ENCODE data around the gene MOK. TPM values are rescaled to one million over a fixed set of nuclear protein-coding genes. Genes with fewer than 3 reads are reported as not detected.
"Not testable (repeated sequence)": the region's sequence is repeated elsewhere in the genome, so short reads cannot be mapped to it uniquely, and the experiment has no call there.

The MOK gene
- 1 to 10 TPM; 3.2 to 5.5 (median 4.4) TPM for total RNA-seq

GRCh38 chr14:102304611-102305506, at the start of gene MOK:
Gene MOK (minus strand): TSS chr14:102305164. CDS start chr14:102304968, 196 bp downstream.
- Mint-ChIP-seq H3K36me3 (ENCODE audit: insufficient read depth) (no peaks in the 10 kb centered on the region), H3K9me3 (no peaks in the 10 kb centered on the region), H3K4me1 (ENCODE audit: low read depth) (peaks cover 8% of the 10 kb centered on the region), H3K27me3 (ENCODE audit: low read depth) (peaks cover 4% of the 10 kb centered on the region), H3K4me3 (peak within 1 kb of the TSS; percentile 96)
- peak; percentile 97 for ATAC-seq
- peak; percentile 97 for DNase-seq

- H3K9me3 Mint-ChIP-seq: no peaks in the 10 kb centered on the region
- H3K36me3 Mint-ChIP-seq (ENCODE audit: insufficient read depth): peaks cover 45% of the 10 kb centered on the region
- no peak for ATAC-seq
- H3K4me3 Mint-ChIP-seq: no peak overlapping the region
- peaks cover 2% of the 10 kb centered on the region for H3K4me1 Mint-ChIP-seq (ENCODE audit: low read depth)
- DNase-seq: no peak
- H3K27me3 Mint-ChIP-seq (ENCODE audit: low read depth): no peaks in the 10 kb centered on the region
Measured at GRCh38 chr14:102353126-102353619, 48.2 kb upstream of the MOK start.

GRCh38 chr14:102352213-102352612, 47.2 kb upstream of the MOK start:
- H3K9me3 Mint-ChIP-seq: no peaks in the 10 kb centered on the region
- ATAC-seq (no peak), DNase-seq (no peak)
- no peak overlapping the region for H3K4me3 Mint-ChIP-seq
- H3K36me3 Mint-ChIP-seq (ENCODE audit: insufficient read depth): peaks cover 40% of the 10 kb centered on the region
- H3K4me1 Mint-ChIP-seq (ENCODE audit: low read depth): peaks cover 2% of the 10 kb centered on the region
- H3K27me3 Mint-ChIP-seq (ENCODE audit: low read depth): no peaks in the 10 kb centered on the region

- H3K36me3 Mint-ChIP-seq (ENCODE audit: insufficient read depth): peaks cover 37% of the 10 kb centered on the region
- not testable (repeated sequence) for H3K9me3 Mint-ChIP-seq; H3K4me1 Mint-ChIP-seq (ENCODE audit: low read depth); H3K4me3 Mint-ChIP-seq; ATAC-seq; DNase-seq; H3K27me3 Mint-ChIP-seq (ENCODE audit: low read depth)
Measured at GRCh38 chr14:102351593-102351992, 46.6 kb upstream of the MOK start.

GRCh38 chr14:102351023-102351422, 46.1 kb upstream of the MOK start:
- peaks cover 36% of the 10 kb centered on the region for H3K36me3 Mint-ChIP-seq (ENCODE audit: insufficient read depth)
- DNase-seq: no peak
- H3K27me3 Mint-ChIP-seq (ENCODE audit: low read depth): no peaks in the 10 kb centered on the region
- no peaks in the 10 kb centered on the region for H3K9me3 Mint-ChIP-seq
- H3K4me1 Mint-ChIP-seq (ENCODE audit: low read depth): no peaks in the 10 kb centered on the region
- no peak overlapping the region for H3K4me3 Mint-ChIP-seq
- no peak for ATAC-seq

- Mint-ChIP-seq H3K9me3 (no peaks in the 10 kb centered on the region), H3K4me1 (ENCODE audit: low read depth) (no peaks in the 10 kb centered on the region), H3K4me3 (no peak overlapping the region), H3K27me3 (ENCODE audit: low read depth) (no peaks in the 10 kb centered on the region), H3K36me3 (ENCODE audit: insufficient read depth) (peaks cover 33% of the 10 kb centered on the region)
- ATAC-seq (no peak), DNase-seq (no peak)
Measured at GRCh38 chr14:102348376-102348775, 43.4 kb upstream of the MOK start.

- DNase-seq (no peak), ATAC-seq (no peak)
- no peaks in the 10 kb centered on the region for H3K27me3 Mint-ChIP-seq (ENCODE audit: low read depth)
Measured at GRCh38 chr14:102346645-102347044, 41.7 kb upstream of the MOK start.

GRCh38 chr14:102345232-102345631, 40.3 kb upstream of the MOK start:
- H3K9me3 Mint-ChIP-seq: no peaks in the 10 kb centered on the region
- H3K4me3 Mint-ChIP-seq: no peak overlapping the region
- no peak for ATAC-seq
- H3K27me3 Mint-ChIP-seq (ENCODE audit: low read depth): no peaks in the 10 kb centered on the region
- peaks cover 27% of the 10 kb centered on the region for H3K36me3 Mint-ChIP-seq (ENCODE audit: insufficient read depth)
- H3K4me1 Mint-ChIP-seq (ENCODE audit: low read depth): no peaks in the 10 kb centered on the region
- DNase-seq: no peak

More at GRCh38 chr14:102346645-102347044, 41.7 kb upstream of the MOK start:
- H3K9me3 Mint-ChIP-seq: no peaks in the 10 kb centered on the region
- H3K4me3 Mint-ChIP-seq: no peak overlapping the region
- H3K36me3 Mint-ChIP-seq (ENCODE audit: insufficient read depth): peaks cover 30% of the 10 kb centered on the region
- no peaks in the 10 kb centered on the region for H3K4me1 Mint-ChIP-seq (ENCODE audit: low read depth)

GRCh38 chr14:102344485-102344884, 39.5 kb upstream of the MOK start:
- Mint-ChIP-seq H3K4me1 (ENCODE audit: low read depth) (no peaks in the 10 kb centered on the region), H3K9me3 (no peaks in the 10 kb centered on the region), H3K4me3 (no peak overlapping the region), H3K27me3 (ENCODE audit: low read depth) (no peaks in the 10 kb centered on the region), H3K36me3 (ENCODE audit: insufficient read depth) (peaks cover 21% of the 10 kb centered on the region)
- ATAC-seq (no peak), DNase-seq (no peak)

- Mint-ChIP-seq H3K4me1 (ENCODE audit: low read depth) (no peaks in the 10 kb centered on the region), H3K36me3 (ENCODE audit: insufficient read depth) (peaks cover 20% of the 10 kb centered on the region), H3K4me3 (no peak overlapping the region), H3K27me3 (ENCODE audit: low read depth) (no peaks in the 10 kb centered on the region), H3K9me3 (no peaks in the 10 kb centered on the region)
- no peak for ATAC-seq
- no peak for DNase-seq
Measured at GRCh38 chr14:102344084-102344483, 39.1 kb upstream of the MOK start.

- H3K4me1 Mint-ChIP-seq (ENCODE audit: low read depth): no peaks in the 10 kb centered on the region
- H3K36me3 Mint-ChIP-seq (ENCODE audit: insufficient read depth): peaks cover 21% of the 10 kb centered on the region
- H3K4me3 Mint-ChIP-seq: no peak overlapping the region
- DNase-seq (no peak), ATAC-seq (no peak)
- no peaks in the 10 kb centered on the region for H3K27me3 Mint-ChIP-seq (ENCODE audit: low read depth)
- H3K9me3 Mint-ChIP-seq: no peaks in the 10 kb centered on the region
Measured at GRCh38 chr14:102342238-102342637, 37.3 kb upstream of the MOK start.

GRCh38 chr14:102341566-102341965, 36.6 kb upstream of the MOK start:
- H3K4me1 Mint-ChIP-seq (ENCODE audit: low read depth): no peaks in the 10 kb centered on the region
- no peak overlapping the region for H3K4me3 Mint-ChIP-seq
- H3K27me3 Mint-ChIP-seq (ENCODE audit: low read depth): no peaks in the 10 kb centered on the region
- peaks cover 21% of the 10 kb centered on the region for H3K36me3 Mint-ChIP-seq (ENCODE audit: insufficient read depth)
- no peaks in the 10 kb centered on the region for H3K9me3 Mint-ChIP-seq
- no peak for DNase-seq
- no peak for ATAC-seq

GRCh38 chr14:102338724-102339123, 33.8 kb upstream of the MOK start:
- no peak overlapping the region for H3K4me3 Mint-ChIP-seq
- ATAC-seq: no peak
- H3K9me3 Mint-ChIP-seq: no peaks in the 10 kb centered on the region
- H3K36me3 Mint-ChIP-seq (ENCODE audit: insufficient read depth): peaks cover 22% of the 10 kb centered on the region
- H3K4me1 Mint-ChIP-seq (ENCODE audit: low read depth): peaks cover 2% of the 10 kb centered on the region
- H3K27me3 Mint-ChIP-seq (ENCODE audit: low read depth): no peaks in the 10 kb centered on the region
- no peak for DNase-seq

GRCh38 chr14:102335163-102335562, 30.2 kb upstream of the MOK start:
- no peak for DNase-seq
- Mint-ChIP-seq H3K4me1 (ENCODE audit: low read depth) (peaks cover 2% of the 10 kb centered on the region), H3K36me3 (ENCODE audit: insufficient read depth) (peaks cover 24% of the 10 kb centered on the region), H3K27me3 (ENCODE audit: low read depth) (no peaks in the 10 kb centered on the region), H3K4me3 (no peak overlapping the region), H3K9me3 (no peaks in the 10 kb centered on the region)
- no peak for ATAC-seq

Measured in activated T-cell treated with anti-CD3 and anti-CD28 coated beads, Interleukin-2, amount 50 U/mL, for 4 hours (primary cell).